HepG2 (cell line): ENCODE results near the gene KCNMA1. TPM values are rescaled to one million over a fixed set of nuclear protein-coding genes. Genes with fewer than 3 reads are reported as not detected.

ENCODE experiments used
- ATAC-seq: fragments of 200-7000 bp; cut with Tn5 transposase; 3 replicates; pipeline ENCODE4 v1.9.1; 2020; ENCODE audit warnings: mild to moderate bottlenecking, moderate library complexity
- BruUV-seq: library from RNA; stranded (reverse); fragments of 400-500 nt; replicated peaks from 2 replicates; lab custom pipeline; 2021; lab: Mats Ljungman, UMichigan
- CTCF ChIA-PET: fragments of 300-600 bp; formaldehyde crosslinking; extraction: SDS; loops from one replicate; lab custom pipeline; 2021; ENCODE audit warnings: low total read pairs, inconsistent platforms, low intra/inter-chr PET ratio; lab: Yijun Ruan, JAX
- POLR2A ChIA-PET: fragments of 350-600 bp; sonication (Branson Sonifier 250); formaldehyde crosslinking; loops from one replicate; lab custom pipeline; 2020; ENCODE audit warnings: antibody characterized with exemption, inconsistent platforms; lab: Yijun Ruan, JAX
- DNase-seq: peaks from one replicate; pipeline ENCODE4 v3.0.0-alpha.2; 2015; ENCODE audit warnings: low spot score
- FAIRE-seq: peaks from 3 replicates; lab custom pipeline; 2011; peaks lifted over from hg19 to GRCh38; lab: Jason Lieb, UNC
- H2AFZ ChIP-seq: one replicate; pipeline ENCODE4 v1.6.1; 2011; ENCODE audit warnings: low read length, inconsistent platforms
- H3K27ac ChIP-seq: fragments of 300-600 bp; 3 replicates; pipeline ENCODE4 v1.8.0; 2011; ENCODE audit warnings: mixed run types, mild to moderate bottlenecking, mixed read lengths, low read length, inconsistent platforms; ENCODE audit not compliant: insufficient read depth; ENCODE audit errors: extremely low read length
- H3K27me3 ChIP-seq, 2 experiments: fragments of 200-600 bp in 1 of 2; 2 replicates in 1 of 2; 3 replicates in 1 of 2; pipeline versions ENCODE4 v1.6.0 to v1.8.0; 2011; ENCODE audit warnings: low read length in 2 of 2, mild to moderate bottlenecking in 2 of 2, moderate library complexity in 2 of 2, inconsistent platforms in 1 of 2; ENCODE audit not compliant: insufficient read depth in 2 of 2, control insufficient read depth in 1 of 2
- H3K36me3 ChIP-seq, 2 experiments: fragments of 200-600 bp in 1 of 2; replicated peaks in 1 of 2; 2 replicates in 1 of 2; 3 replicates in 1 of 2; pipeline versions ENCODE4 v1.5.1 to v1.8.0; 2011; ENCODE audit warnings: low read length in 2 of 2, inconsistent platforms in 1 of 2; ENCODE audit not compliant: insufficient read depth in 2 of 2, control insufficient read depth in 1 of 2
- H3K4me1 ChIP-seq: 2 replicates; pipeline ENCODE4 v1.5.1; 2012; ENCODE audit warnings: low read length, inconsistent platforms; ENCODE audit not compliant: insufficient read depth
- H3K4me2 ChIP-seq: 2 replicates; pipeline ENCODE4 v1.6.0; 2011; ENCODE audit warnings: low read depth, low read length, inconsistent platforms
- H3K4me3 ChIP-seq, 3 experiments: fragments of 200-600 bp in 1 of 3; sonication (generic), shearing (Covaris generic) in 1 of 3; replicated peaks in 1 of 3; 2 replicates each; pipeline ENCODE4 v1.5.1; 2011 to 2016; ENCODE audit warnings: low read length in 3 of 3, inconsistent platforms in 2 of 3, low read depth in 2 of 3, mild to moderate bottlenecking in 2 of 3, control low read depth in 1 of 3, mixed read lengths in 1 of 3; ENCODE audit not compliant: insufficient read depth in 1 of 3
- H3K79me2 ChIP-seq: one replicate; pipeline ENCODE4 v1.6.1; 2011; ENCODE audit warnings: low read length, inconsistent platforms; ENCODE audit not compliant: insufficient read depth
- H3K9ac ChIP-seq: 2 replicates; pipeline ENCODE4 v1.6.0; 2011; ENCODE audit warnings: mild to moderate bottlenecking, low read depth, low read length, inconsistent platforms; ENCODE audit not compliant: insufficient read depth
- H3K9me3 ChIP-seq: 2 replicates; pipeline ENCODE4 v1.5.1; 2012; ENCODE audit warnings: mild to moderate bottlenecking, low read length
- H4K20me1 ChIP-seq: 2 replicates; pipeline ENCODE4 v1.6.0; 2011; ENCODE audit warnings: inconsistent platforms, mild to moderate bottlenecking, low read length, moderate library complexity; ENCODE audit not compliant: insufficient read depth
- CBX1 ChIP-seq: IDR thresholded peaks from one replicate; pipeline ENCODE4 v1.6.1; 2016; ENCODE audit warnings: antibody characterized with exemption, low read depth
- CHD4 ChIP-seq: fragments of 200-600 bp; sonication (generic); IDR thresholded peaks from 2 replicates; pipeline ENCODE4 v1.7.0; 2017; ENCODE audit warnings: mild to moderate bottlenecking, low read length, borderline replicate concordance
- GATAD1 ChIP-seq: IDR thresholded peaks from 2 replicates; pipeline ENCODE4 v1.6.1; 2016; ENCODE audit warnings: missing genetic modification reagents, missing compliant biosample characterization
- SSRP1 ChIP-seq: IDR thresholded peaks from 2 replicates; pipeline ENCODE4 v1.6.1; 2016; ENCODE audit warnings: control low read depth
- WGBS: methylation state at CpG from one replicate; pipeline ENCODE4 v1.1.6; 2017; ENCODE audit warnings: low lambda C conversion rate; 5-methylcytosine and 5-hydroxymethylcytosine counted together
- in situ Hi-C: cut with HindIII; loops from 2 replicates; pipeline ENCODE4 v1.10.0; 2017; ENCODE audit warnings: low pct_unique_long_range_greater_than_20kb; ENCODE audit not compliant: extremely low pct_ligation_motif_present
- intact Hi-C: fragments of 100-400 bp; cut with micrococcal nuclease; formaldehyde crosslinking; loops from one replicate; pipeline ENCODE4 v1.10.0; 2022; ENCODE audit not compliant: unreplicated experiment
- polyA plus RNA-seq, 8 experiments: library from polyadenylated mRNA; depleted of rRNA in 3 of 8; stranded (reverse) in 7 of 8; unstranded in 1 of 8; fragments of >200 nt; fragmentation: Illumina TruSeq in 4 of 8; extraction: Trizol in 4 of 8; gene quantifications; 2 replicates each; pipeline versions ENCODE4 v1.2.1 to v1.2.3, GENCODE V29; 2011 to 2016; ENCODE audit warnings: low read depth in 4 of 8, missing spikeins in 1 of 8, mixed read lengths in 1 of 8; ENCODE audit not compliant: insufficient read depth in 1 of 8
- total RNA-seq, 5 experiments: library from RNA; depleted of rRNA; stranded (reverse); fragments of >200 nt; fragmentation: Illumina TruSeq; extraction: Trizol; gene quantifications; 2 replicates each; pipeline ENCODE4 v1.2.3, GENCODE V29; 2016; ENCODE audit warnings: low read depth in 1 of 5
- TF ChIP-seq, protein P1 (sequence below): sonication (generic); formaldehyde crosslinking; IDR thresholded peaks from 2 replicates; pipeline ENCODE4 v1.5.0; 2020; ENCODE audit warnings: mild to moderate bottlenecking, low read depth, missing genetic modification reagents, borderline replicate concordance
- TF ChIP-seq, protein P2 (sequence below): conservative IDR thresholded peaks from 2 replicates; pipeline ENCODE4 v1.6.1; 2018; ENCODE audit warnings: missing genetic modification reagents

The KCNMA1 gene
- total and polyA plus RNA-seq, 2 of the 13 experiments (the other 11 are each of a cell fraction or from before 2014, with no cell fraction given), result 0.02 TPM; not detected in 1

DNA sequence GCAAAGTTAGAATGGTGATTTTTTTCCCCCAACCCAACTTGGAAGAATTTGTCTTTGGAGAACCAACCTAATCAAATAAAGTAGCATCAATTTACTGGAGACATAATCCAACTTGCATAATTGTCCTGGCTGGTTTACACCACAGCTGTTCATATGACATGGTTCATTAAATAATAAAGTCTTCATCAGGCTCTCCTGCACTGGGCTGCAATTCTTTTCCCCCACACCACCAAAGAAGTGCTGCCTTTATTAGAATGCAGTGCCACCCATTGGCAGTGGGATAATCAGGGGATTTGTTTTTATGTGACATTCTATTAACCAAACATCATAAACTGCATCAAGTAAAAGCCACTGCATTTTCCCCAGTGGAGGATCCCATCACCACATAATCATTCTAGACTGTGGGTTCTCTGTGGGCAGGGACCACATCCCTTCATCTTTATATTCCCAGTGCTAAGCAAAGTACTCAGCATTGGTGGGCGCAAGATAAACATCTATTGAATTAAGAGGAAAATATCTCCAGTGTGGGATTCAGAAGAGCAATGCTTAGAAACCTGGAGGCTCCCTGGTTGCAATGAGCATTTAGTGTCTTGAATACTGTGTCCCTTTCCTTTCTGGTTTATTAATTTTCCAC is 322.0 kb downstream of the KCNMA1 start:
- intact Hi-C loops, result no loop called here
- FAIRE-seq, result no peak
- 11% methylated on average over 1 of the region's 1 CpG for WGBS
- H4K20me1 ChIP-seq, result no peaks in the 10 kb centered on the region
- TF ChIP-seq GATAD1 (CRISPR knock-in tag) (no peak), CBX1 (no peak), SSRP1 (CRISPR knock-in tag) (no peak), CHD4 (no peak)
- TF ChIP-seq, protein P1, sequence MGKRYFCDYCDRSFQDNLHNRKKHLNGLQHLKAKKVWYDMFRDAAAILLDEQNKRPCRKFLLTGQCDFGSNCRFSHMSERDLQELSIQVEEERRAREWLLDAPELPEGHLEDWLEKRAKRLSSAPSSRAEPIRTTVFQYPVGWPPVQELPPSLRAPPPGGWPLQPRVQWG (CRISPR knock-in tag), result no peak
- TF ChIP-seq, protein P2, sequence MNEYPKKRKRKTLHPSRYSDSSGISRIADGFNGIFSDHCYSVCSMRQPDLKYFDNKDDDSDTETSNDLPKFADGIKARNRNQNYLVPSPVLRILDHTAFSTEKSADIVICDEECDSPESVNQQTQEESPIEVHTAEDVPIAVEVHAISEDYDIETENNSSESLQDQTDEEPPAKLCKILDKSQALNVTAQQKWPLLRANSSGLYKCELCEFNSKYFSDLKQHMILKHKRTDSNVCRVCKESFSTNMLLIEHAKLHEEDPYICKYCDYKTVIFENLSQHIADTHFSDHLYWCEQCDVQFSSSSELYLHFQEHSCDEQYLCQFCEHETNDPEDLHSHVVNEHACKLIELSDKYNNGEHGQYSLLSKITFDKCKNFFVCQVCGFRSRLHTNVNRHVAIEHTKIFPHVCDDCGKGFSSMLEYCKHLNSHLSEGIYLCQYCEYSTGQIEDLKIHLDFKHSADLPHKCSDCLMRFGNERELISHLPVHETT, result no peak
- TF ChIP-seq, all 625 proteins: peak for 0
- ATAC-seq (no peak), DNase-seq (no peak)
- Histone ChIP-seq H3K9me3 (no peaks in the 10 kb centered on the region), H3K36me3 (no peaks in the 10 kb centered on the region), H2AFZ (no peak overlapping the region), H3K9ac (no peak overlapping the region), H3K4me2 (no peak overlapping the region), H3K4me3 (no peak overlapping the region), H3K27me3 (no peaks in the 10 kb centered on the region), H3K27ac (no peak overlapping the region), H3K4me1 (no peaks in the 10 kb centered on the region), H3K79me2 (no peaks in the 10 kb centered on the region)
- POLR2A ChIA-PET, result no interaction called here
- in situ Hi-C loops, result no loop called here
- CTCF ChIA-PET, result no interaction called here
- BruUV-seq, result no TSS peak
